IMR-90 (cell line): ENCODE data around the gene PAXIP1.

Experiments used
- POLR2A ChIP-seq: IDR thresholded peaks from 2 replicates; pipeline ENCODE4 v1.6.1; 2012; ENCODE audit warnings: mild to moderate bottlenecking, low read depth, low read length
- TF ChIP-seq, protein P1 (sequence below): conservative IDR thresholded peaks from 2 replicates; pipeline ENCODE4 v1.5.1; 2012; ENCODE audit warnings: mild to moderate bottlenecking, low read depth, low read length, improper control_type of control experiment
- TF ChIP-seq, protein P2 (sequence below): fragments of 150-350 bp; IDR thresholded peaks from 2 replicates; pipeline ENCODE4 v1.6.1; 2016; ENCODE audit warnings: low read depth, mild to moderate bottlenecking, low read length, moderate library complexity, borderline replicate concordance

DNA sequence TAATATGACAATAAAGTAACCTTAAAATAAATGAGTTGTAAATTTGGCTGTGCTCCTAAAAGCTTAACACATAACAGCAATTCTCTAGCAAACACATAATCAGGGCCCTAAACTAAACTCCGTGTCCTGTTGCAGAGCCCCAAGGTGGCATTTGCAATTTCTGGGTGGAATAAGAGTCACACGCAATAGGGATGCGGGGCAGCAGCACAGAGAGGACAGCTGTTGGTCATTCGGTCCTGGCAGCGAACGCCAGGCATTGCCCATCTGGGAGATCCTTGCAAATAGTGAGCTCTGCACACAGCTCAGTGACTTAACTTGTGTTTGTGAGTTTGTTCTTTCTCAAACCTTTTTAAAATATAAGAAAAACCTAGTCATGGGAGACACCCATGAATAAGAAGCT, 25.7 kb downstream of the PAXIP1 start:
- TF ChIP-seq, protein P1, sequence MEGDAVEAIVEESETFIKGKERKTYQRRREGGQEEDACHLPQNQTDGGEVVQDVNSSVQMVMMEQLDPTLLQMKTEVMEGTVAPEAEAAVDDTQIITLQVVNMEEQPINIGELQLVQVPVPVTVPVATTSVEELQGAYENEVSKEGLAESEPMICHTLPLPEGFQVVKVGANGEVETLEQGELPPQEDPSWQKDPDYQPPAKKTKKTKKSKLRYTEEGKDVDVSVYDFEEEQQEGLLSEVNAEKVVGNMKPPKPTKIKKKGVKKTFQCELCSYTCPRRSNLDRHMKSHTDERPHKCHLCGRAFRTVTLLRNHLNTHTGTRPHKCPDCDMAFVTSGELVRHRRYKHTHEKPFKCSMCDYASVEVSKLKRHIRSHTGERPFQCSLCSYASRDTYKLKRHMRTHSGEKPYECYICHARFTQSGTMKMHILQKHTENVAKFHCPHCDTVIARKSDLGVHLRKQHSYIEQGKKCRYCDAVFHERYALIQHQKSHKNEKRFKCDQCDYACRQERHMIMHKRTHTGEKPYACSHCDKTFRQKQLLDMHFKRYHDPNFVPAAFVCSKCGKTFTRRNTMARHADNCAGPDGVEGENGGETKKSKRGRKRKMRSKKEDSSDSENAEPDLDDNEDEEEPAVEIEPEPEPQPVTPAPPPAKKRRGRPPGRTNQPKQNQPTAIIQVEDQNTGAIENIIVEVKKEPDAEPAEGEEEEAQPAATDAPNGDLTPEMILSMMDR = no peak
- TF ChIP-seq POLR2A = no peak
- TF ChIP-seq, protein P2, sequence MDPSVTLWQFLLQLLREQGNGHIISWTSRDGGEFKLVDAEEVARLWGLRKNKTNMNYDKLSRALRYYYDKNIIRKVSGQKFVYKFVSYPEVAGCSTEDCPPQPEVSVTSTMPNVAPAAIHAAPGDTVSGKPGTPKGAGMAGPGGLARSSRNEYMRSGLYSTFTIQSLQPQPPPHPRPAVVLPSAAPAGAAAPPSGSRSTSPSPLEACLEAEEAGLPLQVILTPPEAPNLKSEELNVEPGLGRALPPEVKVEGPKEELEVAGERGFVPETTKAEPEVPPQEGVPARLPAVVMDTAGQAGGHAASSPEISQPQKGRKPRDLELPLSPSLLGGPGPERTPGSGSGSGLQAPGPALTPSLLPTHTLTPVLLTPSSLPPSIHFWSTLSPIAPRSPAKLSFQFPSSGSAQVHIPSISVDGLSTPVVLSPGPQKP = no peak
